ENCODE results near the gene CBR4. TPM values are rescaled to one million over a fixed set of nuclear protein-coding genes. Genes with fewer than 3 reads are reported as not detected.

Gene CBR4
- polyA plus RNA-seq, 1 donor (not counting 4 experiments of a cell fraction or from before 2014, with no cell fraction given) = 9.1 TPM

DNA sequence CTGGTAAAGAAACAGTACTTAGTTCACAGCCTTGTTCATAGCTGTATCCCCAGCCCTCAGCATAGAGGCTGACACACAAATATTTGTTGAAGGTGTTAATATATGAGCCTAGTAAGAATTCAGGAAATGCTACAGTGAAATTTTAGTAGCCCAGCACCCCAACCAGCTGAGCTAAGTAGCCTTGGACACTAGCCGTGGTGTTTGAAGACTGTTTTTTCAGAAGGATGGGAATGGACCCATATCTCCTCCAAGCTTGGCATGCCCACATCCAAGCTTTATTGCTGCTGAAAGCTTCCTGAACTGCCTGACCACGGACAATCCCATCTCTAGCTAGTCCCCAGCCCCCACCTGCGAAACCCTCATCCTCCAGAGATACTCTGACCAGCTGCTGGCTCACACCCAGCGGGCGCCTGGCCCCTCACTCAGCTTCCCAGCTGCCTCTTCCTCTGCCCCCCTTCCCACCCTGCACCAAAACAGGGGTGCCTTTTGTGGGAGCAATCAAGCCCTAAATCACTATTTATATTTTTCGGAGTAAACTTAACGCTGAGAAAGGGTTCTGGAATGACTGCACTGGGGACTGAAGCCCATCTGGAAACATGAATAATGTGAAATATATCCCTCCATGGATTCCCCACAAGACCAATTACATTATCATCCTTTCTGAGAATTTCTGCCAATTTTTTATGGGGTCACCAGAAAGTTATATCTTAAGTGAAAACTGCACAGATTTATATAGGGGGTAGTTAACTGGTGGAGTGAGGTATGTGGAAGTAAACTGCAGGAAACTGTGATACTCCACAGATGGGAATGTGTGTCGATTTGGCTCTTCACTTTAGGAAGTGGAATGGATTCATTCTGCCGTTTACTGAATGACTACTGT, 41.1 kb upstream of the CBR4 start:
- DNase-seq (ENCODE audit: low read depth, low spot score) = no peak
- no peak for FAIRE-seq
- H3K4me2 ChIP-seq (ENCODE audit: control insufficient read depth, extremely low read depth, insufficient read depth, low read depth, low read length) = no peak overlapping the region
- dilution Hi-C loops (cut with MboI; ENCODE audit: extremely low pct_ligation_motif_present, low sequenced_read_pairs) = no loop called here
- no peak overlapping the region for H2AFZ ChIP-seq (ENCODE audit: control insufficient read depth, low read length)
- no peaks in the 10 kb centered on the region for H3K9me1 ChIP-seq (ENCODE audit: control insufficient read depth, extremely low read depth, insufficient read depth, low read length)
- H4K20me1 ChIP-seq (ENCODE audit: control insufficient read depth, extremely low read depth, insufficient read depth, low read length) = no peaks in the 10 kb centered on the region
- H3K79me2 ChIP-seq (ENCODE audit: control insufficient read depth, insufficient read depth, low read length) = no peaks in the 10 kb centered on the region
- no peaks in the 10 kb centered on the region for H3K27me3 ChIP-seq (ENCODE audit: control insufficient read depth, extremely low read depth, insufficient read depth, low read length)
- no peak for TF ChIP-seq EZH2 (IDR thresholded peaks at IDR 0.05; ENCODE audit: low read length)
- TF ChIP-seq, protein P1, sequence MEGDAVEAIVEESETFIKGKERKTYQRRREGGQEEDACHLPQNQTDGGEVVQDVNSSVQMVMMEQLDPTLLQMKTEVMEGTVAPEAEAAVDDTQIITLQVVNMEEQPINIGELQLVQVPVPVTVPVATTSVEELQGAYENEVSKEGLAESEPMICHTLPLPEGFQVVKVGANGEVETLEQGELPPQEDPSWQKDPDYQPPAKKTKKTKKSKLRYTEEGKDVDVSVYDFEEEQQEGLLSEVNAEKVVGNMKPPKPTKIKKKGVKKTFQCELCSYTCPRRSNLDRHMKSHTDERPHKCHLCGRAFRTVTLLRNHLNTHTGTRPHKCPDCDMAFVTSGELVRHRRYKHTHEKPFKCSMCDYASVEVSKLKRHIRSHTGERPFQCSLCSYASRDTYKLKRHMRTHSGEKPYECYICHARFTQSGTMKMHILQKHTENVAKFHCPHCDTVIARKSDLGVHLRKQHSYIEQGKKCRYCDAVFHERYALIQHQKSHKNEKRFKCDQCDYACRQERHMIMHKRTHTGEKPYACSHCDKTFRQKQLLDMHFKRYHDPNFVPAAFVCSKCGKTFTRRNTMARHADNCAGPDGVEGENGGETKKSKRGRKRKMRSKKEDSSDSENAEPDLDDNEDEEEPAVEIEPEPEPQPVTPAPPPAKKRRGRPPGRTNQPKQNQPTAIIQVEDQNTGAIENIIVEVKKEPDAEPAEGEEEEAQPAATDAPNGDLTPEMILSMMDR (optimal IDR thresholded peaks at IDR 0.05 in 1 of 3, IDR thresholded peaks at IDR 0.05 in 1 of 3, conservative IDR thresholded peaks at IDR 0.05 in 1 of 3; ENCODE audit: extremely low read depth in 1 of 3, insufficient read depth in 2 of 3, low read length in 3 of 3) = no peak
- no peaks in the 10 kb centered on the region for H3K36me3 ChIP-seq (ENCODE audit: control insufficient read depth in 2 of 2, extremely low read depth in 1 of 2, insufficient read depth in 2 of 2, low read length in 2 of 2)
- no peak overlapping the region for H3K4me3 ChIP-seq (ENCODE audit: control insufficient read depth in 2 of 3, extremely low read depth in 1 of 3, insufficient read depth in 2 of 3, low read depth in 1 of 3, low read length in 3 of 3)
- no peak overlapping the region for H3K9ac ChIP-seq (ENCODE audit: control insufficient read depth, extremely low read depth, insufficient read depth, low read length)
- H3K9me3 ChIP-seq (ENCODE audit: control insufficient read depth, low read depth, low read length) = no peaks in the 10 kb centered on the region
- H3K4me1 ChIP-seq (ENCODE audit: control insufficient read depth, extremely low read depth, insufficient read depth, low read length) = no peaks in the 10 kb centered on the region
- H3K27ac ChIP-seq (ENCODE audit: control insufficient read depth, insufficient read depth, low read length) = no peak overlapping the region

DNA sequence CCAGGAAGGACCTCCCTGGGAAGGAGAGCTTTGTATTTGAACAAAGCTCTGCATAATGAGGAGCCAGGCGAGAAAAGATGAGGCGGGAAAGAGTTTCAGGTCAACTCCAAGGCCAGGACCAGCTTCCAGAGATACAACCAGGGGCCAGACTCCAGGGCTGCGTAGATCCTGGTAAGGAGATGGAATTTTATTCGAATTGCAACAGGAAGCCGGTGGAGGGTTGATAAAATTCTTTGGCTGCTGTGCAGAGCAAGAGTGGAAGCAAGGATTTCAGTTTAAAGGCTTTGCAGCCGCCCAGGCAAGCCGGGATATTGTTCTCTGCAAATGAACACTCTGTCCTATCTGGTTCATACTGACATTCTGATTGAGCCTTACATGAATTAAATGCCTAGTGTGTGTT, 40.2 kb upstream of the CBR4 start:
- no peaks in the 10 kb centered on the region for H3K79me2 ChIP-seq (ENCODE audit: control insufficient read depth, insufficient read depth, low read length)
- DNase-seq (ENCODE audit: low read depth, low spot score) (no peak), FAIRE-seq (no peak)
- H3K4me3 ChIP-seq (ENCODE audit: control insufficient read depth in 2 of 3, extremely low read depth in 1 of 3, insufficient read depth in 2 of 3, low read depth in 1 of 3, low read length in 3 of 3) = no peak overlapping the region
- H3K4me2 ChIP-seq (ENCODE audit: control insufficient read depth, extremely low read depth, insufficient read depth, low read depth, low read length) = no peak overlapping the region
- no peak overlapping the region for H3K27ac ChIP-seq (ENCODE audit: control insufficient read depth, insufficient read depth, low read length)
- H3K9ac ChIP-seq (ENCODE audit: control insufficient read depth, extremely low read depth, insufficient read depth, low read length) = no peak overlapping the region
- H3K9me1 ChIP-seq (ENCODE audit: control insufficient read depth, extremely low read depth, insufficient read depth, low read length) = no peaks in the 10 kb centered on the region
- no peaks in the 10 kb centered on the region for H3K27me3 ChIP-seq (ENCODE audit: control insufficient read depth, extremely low read depth, insufficient read depth, low read length)
- no peak for TF ChIP-seq EZH2 (IDR thresholded peaks at IDR 0.05; ENCODE audit: low read length)
- TF ChIP-seq, protein P1 (optimal IDR thresholded peaks at IDR 0.05 in 1 of 3, IDR thresholded peaks at IDR 0.05 in 1 of 3, conservative IDR thresholded peaks at IDR 0.05 in 1 of 3; ENCODE audit: extremely low read depth in 1 of 3, insufficient read depth in 2 of 3, low read length in 3 of 3) = no peak
- H4K20me1 ChIP-seq (ENCODE audit: control insufficient read depth, extremely low read depth, insufficient read depth, low read length) = no peaks in the 10 kb centered on the region
- H2AFZ ChIP-seq (ENCODE audit: control insufficient read depth, low read length) = no peak overlapping the region
- H3K9me3 ChIP-seq (ENCODE audit: control insufficient read depth, low read depth, low read length) = no peaks in the 10 kb centered on the region
- H3K4me1 ChIP-seq (ENCODE audit: control insufficient read depth, extremely low read depth, insufficient read depth, low read length) = no peaks in the 10 kb centered on the region
- dilution Hi-C loops (cut with MboI; ENCODE audit: extremely low pct_ligation_motif_present, low sequenced_read_pairs) = no loop called here
- H3K36me3 ChIP-seq (ENCODE audit: control insufficient read depth in 2 of 2, extremely low read depth in 1 of 2, insufficient read depth in 2 of 2, low read length in 2 of 2) = no peaks in the 10 kb centered on the region
